OCI-LY3 (cell line): Measurements from ENCODE around the gene RPL7A.
"Not testable (repeated sequence)": the region's sequence is repeated elsewhere in the genome, so short reads cannot be mapped to it uniquely, and the experiment has no call there.

Experiments
- H2AFZ ChIP-seq: fragments of 200-600, 300-600 bp; shearing (Covaris generic); 2 replicates; pipeline ENCODE4 v1.6.0; 2014; ENCODE audit warnings: antibody characterized with exemption, low read depth, low read length
- H3K27ac ChIP-seq: fragments of 200-600, 300-600 bp; sonication (generic); 2 replicates; pipeline ENCODE4 v1.5.1; 2014; ENCODE audit warnings: mild to moderate bottlenecking, low read length, moderate library complexity, mixed read lengths
- H3K27me3 ChIP-seq: fragments of 200-600, 300-600 bp; sonication (generic); 2 replicates; pipeline ENCODE4 v1.6.1; 2014; ENCODE audit warnings: low read depth, low read length, mixed read lengths
- H3K36me3 ChIP-seq: fragments of 200-600, 300-600 bp; sonication (generic); replicated peaks from 2 replicates; pipeline ENCODE3; 2014; ENCODE audit warnings: low read depth, low read length, mixed read lengths
- H3K4me1 ChIP-seq: fragments of 300-600, 200-600 bp; sonication (generic); 2 replicates; pipeline ENCODE4 v1.6.1; 2014; ENCODE audit warnings: low read length, mixed read lengths
- H3K4me2 ChIP-seq: fragments of 200-600, 300-600 bp; sonication (generic); 2 replicates; pipeline ENCODE4 v1.6.1; 2014; ENCODE audit warnings: low read length, mixed read lengths
- H3K4me3 ChIP-seq: fragments of 300-600, 200-600 bp; sonication (generic); 2 replicates; pipeline ENCODE4 v1.5.1; 2014; ENCODE audit warnings: antibody characterized with exemption, mild to moderate bottlenecking, low read length, moderate library complexity
- H3K79me2 ChIP-seq: fragments of 300-600, 200-600 bp; shearing (Covaris generic); 2 replicates; pipeline ENCODE4 v1.6.1; 2014; ENCODE audit warnings: mild to moderate bottlenecking, low read length, mixed read lengths
- H3K9ac ChIP-seq: fragments of 300-600, 200-600 bp; shearing (Covaris generic); 2 replicates; pipeline ENCODE4 v1.6.0; 2014; ENCODE audit warnings: mild to moderate bottlenecking, low read length, moderate library complexity
- H3K9me3 ChIP-seq: fragments of 200-600, 300-600 bp; shearing (Covaris generic); 2 replicates; pipeline ENCODE4 v1.6.1; 2014; ENCODE audit warnings: low read length, mixed read lengths; ENCODE audit not compliant: insufficient read depth
- H4K20me1 ChIP-seq: fragments of 200-600, 300-600 bp; sonication (generic); 2 replicates; pipeline ENCODE4 v1.6.1; 2016; ENCODE audit warnings: low read length, mixed read lengths; ENCODE audit not compliant: insufficient read depth
- EZH2phosphoT487 ChIP-seq: fragments of 200-600 bp; shearing (Covaris generic); IDR thresholded peaks from 2 replicates; pipeline ENCODE4 v1.6.1; 2018; ENCODE audit warnings: antibody characterized with exemption, mixed run types, low read depth
- TF ChIP-seq, protein P1 (sequence below): fragments of 200-600, 300-600 bp; sonication (generic); IDR thresholded peaks from 2 replicates; pipeline ENCODE4 v1.5.1; 2014; ENCODE audit warnings: antibody characterized with exemption, low read length, low read depth

Gene RPL7A

DNA sequence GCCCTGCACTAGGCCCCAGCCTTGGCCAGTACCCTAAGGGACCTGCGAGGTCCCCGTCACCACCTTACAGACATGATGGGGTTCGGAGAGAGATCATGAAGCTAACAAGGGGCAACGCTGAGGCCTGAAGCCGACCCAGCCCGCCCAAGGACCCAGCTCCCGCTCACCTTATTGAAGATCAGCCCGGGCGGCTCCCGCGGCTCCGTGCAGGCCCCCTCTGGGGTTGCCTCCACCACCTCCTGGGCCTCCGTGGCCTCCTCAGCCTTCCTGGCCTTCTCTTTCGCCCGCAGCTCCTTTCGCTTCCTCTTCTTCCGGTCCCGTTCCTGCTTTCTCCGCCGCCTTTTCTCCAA is 15.7 kb upstream of the RPL7A start:
- H3K4me1 ChIP-seq = peaks cover 15% of the 10 kb centered on the region
- no peak for TF ChIP-seq EZH2phosphoT487
- TF ChIP-seq, protein P1, sequence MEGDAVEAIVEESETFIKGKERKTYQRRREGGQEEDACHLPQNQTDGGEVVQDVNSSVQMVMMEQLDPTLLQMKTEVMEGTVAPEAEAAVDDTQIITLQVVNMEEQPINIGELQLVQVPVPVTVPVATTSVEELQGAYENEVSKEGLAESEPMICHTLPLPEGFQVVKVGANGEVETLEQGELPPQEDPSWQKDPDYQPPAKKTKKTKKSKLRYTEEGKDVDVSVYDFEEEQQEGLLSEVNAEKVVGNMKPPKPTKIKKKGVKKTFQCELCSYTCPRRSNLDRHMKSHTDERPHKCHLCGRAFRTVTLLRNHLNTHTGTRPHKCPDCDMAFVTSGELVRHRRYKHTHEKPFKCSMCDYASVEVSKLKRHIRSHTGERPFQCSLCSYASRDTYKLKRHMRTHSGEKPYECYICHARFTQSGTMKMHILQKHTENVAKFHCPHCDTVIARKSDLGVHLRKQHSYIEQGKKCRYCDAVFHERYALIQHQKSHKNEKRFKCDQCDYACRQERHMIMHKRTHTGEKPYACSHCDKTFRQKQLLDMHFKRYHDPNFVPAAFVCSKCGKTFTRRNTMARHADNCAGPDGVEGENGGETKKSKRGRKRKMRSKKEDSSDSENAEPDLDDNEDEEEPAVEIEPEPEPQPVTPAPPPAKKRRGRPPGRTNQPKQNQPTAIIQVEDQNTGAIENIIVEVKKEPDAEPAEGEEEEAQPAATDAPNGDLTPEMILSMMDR = no peak
- H3K27me3 ChIP-seq = no peaks in the 10 kb centered on the region
- no peak overlapping the region for H3K4me3 ChIP-seq
- H3K27ac ChIP-seq = no peak overlapping the region
- H4K20me1 ChIP-seq = peaks cover 6% of the 10 kb centered on the region; the same call in 1 of the 2 replicates
- H3K4me2 ChIP-seq = no peak overlapping the region
- H2AFZ ChIP-seq = no peak overlapping the region
- peaks cover 30% of the 10 kb centered on the region for H3K79me2 ChIP-seq
- peaks cover 50% of the 10 kb centered on the region for H3K36me3 ChIP-seq
- no peak overlapping the region for H3K9ac ChIP-seq
- no peaks in the 10 kb centered on the region for H3K9me3 ChIP-seq

DNA sequence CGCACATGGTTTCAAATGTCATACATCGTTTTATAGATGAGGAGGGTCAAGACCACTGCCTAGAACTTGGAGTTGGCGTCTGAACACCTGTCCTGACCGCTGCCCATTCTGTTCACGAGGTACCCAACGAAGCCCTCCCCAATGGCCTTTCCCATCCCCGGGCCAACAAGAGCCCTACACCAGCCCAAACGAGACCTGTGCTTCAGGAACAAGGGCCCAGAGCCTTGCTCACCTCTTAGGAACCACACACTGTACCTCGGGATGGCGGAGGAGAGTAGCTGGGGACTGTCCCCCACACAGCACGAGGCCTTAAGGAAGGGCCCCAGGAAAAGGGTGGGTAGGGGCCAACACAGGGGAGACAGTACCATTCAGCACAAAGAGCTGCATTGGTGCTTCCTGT is 15.0 kb upstream of the RPL7A start:
- TF ChIP-seq, protein P1 = no peak
- TF ChIP-seq EZH2phosphoT487 = no peak
- Histone ChIP-seq H3K27me3 (no peaks in the 10 kb centered on the region), H4K20me1 (peaks cover 6% of the 10 kb centered on the region; the same call in 1 of the 2 replicates), H3K9me3 (no peaks in the 10 kb centered on the region), H2AFZ (no peak overlapping the region), H3K9ac (no peak overlapping the region), H3K79me2 (peaks cover 30% of the 10 kb centered on the region), H3K4me1 (peaks cover 15% of the 10 kb centered on the region), H3K27ac (no peak overlapping the region), H3K36me3 (peaks cover 48% of the 10 kb centered on the region), H3K4me2 (no peak overlapping the region), H3K4me3 (no peak overlapping the region)

DNA sequence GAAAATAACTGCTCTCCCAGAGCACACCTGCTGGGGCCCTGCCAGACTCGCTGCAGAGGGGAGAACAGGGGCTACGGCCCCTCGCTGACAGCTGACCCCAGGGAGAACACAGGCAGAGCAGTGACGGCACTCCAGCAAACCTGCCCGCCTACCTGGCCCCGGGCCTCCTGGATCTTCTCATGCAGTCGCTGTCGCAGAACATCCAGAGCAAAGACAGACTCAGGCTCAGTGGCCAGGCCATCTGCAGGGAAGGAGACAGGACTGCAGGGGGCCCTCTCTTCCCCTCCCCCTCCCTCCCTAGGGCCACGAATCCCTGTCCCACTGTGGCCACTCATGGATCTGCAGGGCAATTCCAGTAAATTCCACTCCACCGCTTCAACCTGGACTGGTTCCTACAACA is 14.5 kb upstream of the RPL7A start:
- H3K36me3 ChIP-seq = peaks cover 44% of the 10 kb centered on the region
- peaks cover 6% of the 10 kb centered on the region; the same call in 1 of the 2 replicates for H4K20me1 ChIP-seq
- H3K4me2 ChIP-seq = no peak overlapping the region
- H3K9ac ChIP-seq = no peak overlapping the region
- peaks cover 30% of the 10 kb centered on the region for H3K79me2 ChIP-seq
- H3K9me3 ChIP-seq = no peaks in the 10 kb centered on the region
- peaks cover 15% of the 10 kb centered on the region for H3K4me1 ChIP-seq
- TF ChIP-seq EZH2phosphoT487 = no peak
- TF ChIP-seq, protein P1 = no peak
- H3K4me3 ChIP-seq = no peak overlapping the region
- no peaks in the 10 kb centered on the region for H3K27me3 ChIP-seq
- H2AFZ ChIP-seq = no peak overlapping the region
- H3K27ac ChIP-seq = no peak overlapping the region

DNA sequence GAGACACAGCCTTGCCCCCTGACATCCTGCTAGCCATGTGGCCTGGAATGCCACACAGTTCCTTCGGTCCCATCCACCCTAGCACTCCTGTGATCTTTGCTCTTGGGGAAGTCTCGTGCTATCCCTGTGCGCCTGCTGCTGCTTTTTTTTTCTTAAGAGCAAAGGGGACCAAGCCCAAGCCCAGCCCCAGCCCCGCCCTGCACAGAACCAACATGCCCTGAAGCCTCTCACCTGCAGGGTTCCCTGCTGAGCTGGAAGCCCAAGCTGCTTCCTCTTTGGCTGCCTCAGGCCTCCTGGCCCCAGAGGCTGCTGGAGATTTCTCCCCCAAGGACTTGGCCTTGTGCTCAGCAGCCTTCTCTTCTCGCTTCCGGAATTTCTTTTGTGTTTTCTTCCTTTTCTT is 13.9 kb upstream of the RPL7A start:
- Histone ChIP-seq H3K4me2 (no peak overlapping the region), H3K4me3 (no peak overlapping the region), H3K4me1 (peaks cover 15% of the 10 kb centered on the region)

DNA sequence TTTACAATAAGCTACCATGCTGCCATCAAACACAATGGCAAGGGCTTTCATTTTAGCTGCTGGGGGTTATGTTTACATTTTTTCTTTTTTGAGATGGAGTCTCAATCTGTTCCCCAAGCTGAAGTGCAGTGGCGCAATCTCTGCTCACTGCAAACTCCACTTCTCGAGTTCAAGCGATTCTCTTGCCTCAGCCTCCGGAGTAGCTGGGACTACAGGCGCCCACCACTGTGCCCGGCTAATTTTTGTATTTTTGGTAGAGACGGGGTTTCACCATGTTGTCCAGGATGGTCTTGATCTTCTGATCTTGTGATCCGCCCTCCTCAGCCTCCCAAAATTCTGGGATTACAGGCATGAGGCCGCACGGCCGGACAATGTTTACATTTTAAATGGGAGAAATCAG is 13.1 kb upstream of the RPL7A start:
- H2AFZ ChIP-seq, H4K20me1 ChIP-seq, H3K27ac ChIP-seq, H3K27me3 ChIP-seq, H3K9me3 ChIP-seq: not testable (repeated sequence)
- Histone ChIP-seq H3K4me3 (peak overlapping the region; percentile 96), H3K4me2 (peak overlapping the region; percentile 75), H3K79me2 (peaks cover 30% of the 10 kb centered on the region), H3K36me3 (peaks cover 45% of the 10 kb centered on the region), H3K9ac (peak overlapping the region; percentile 89), H3K4me1 (peaks cover 15% of the 10 kb centered on the region)

More for the DNA sequence above, 13.9 kb upstream of the RPL7A start:
- H3K9ac ChIP-seq = no peak overlapping the region
- no peak overlapping the region for H2AFZ ChIP-seq
- H3K79me2 ChIP-seq = peaks cover 30% of the 10 kb centered on the region
- no peak overlapping the region for H3K27ac ChIP-seq
- no peaks in the 10 kb centered on the region for H3K9me3 ChIP-seq
- peaks cover 6% of the 10 kb centered on the region; the same call in 1 of the 2 replicates for H4K20me1 ChIP-seq
- TF ChIP-seq, protein P1 = no peak
- TF ChIP-seq EZH2phosphoT487 = no peak
- H3K27me3 ChIP-seq = no peaks in the 10 kb centered on the region
- H3K36me3 ChIP-seq = peaks cover 44% of the 10 kb centered on the region
